Frontal cortex (tissue), 4 donors: Measurements from ENCODE around the gene POLRMT. TPM values are rescaled to one million over a fixed set of nuclear protein-coding genes. Genes with fewer than 3 reads are reported as not detected.

Experiments
- DNase-seq, 2 donors: peaks; one replicate each; pipeline ENCODE4 v3.0.0; 2012; ENCODE audit warnings: low spot score in 2 of 2
- FAIRE-seq: peaks from 2 replicates; lab custom pipeline; 2012; peaks lifted over from hg19 to GRCh38; lab: Jason Lieb, UNC
- total RNA-seq: library from RNA; depleted of rRNA; stranded (reverse); fragments of >200 nt; gene quantifications from one replicate; pipeline ENCODE4 v1.2.3, GENCODE V29; 2014
- donor health status: control.
- donor health status: control.
- donor health status: control.

POLRMT gene
- total RNA-seq, 1 donor from 2014 or later = 15.9 TPM

- no peak for DNase-seq
Measured at GRCh38 chr19:572743-573518, 60.4 kb downstream of the POLRMT start.

GRCh38 chr19:572140-572742, 61.1 kb downstream of the POLRMT start, which contains the start of gene BSG:
BSG (plus strand) TSS chr19:572596; CDS start chr19:572635, 39 bp downstream.
- peak; percentile 100 for DNase-seq

More at GRCh38 chr19:572743-573518, 60.4 kb downstream of the POLRMT start:
- no peak for FAIRE-seq

GRCh38 chr19:571566-571974, 61.8 kb downstream of the POLRMT start:
- FAIRE-seq (no peak), DNase-seq (no peak)

More at GRCh38 chr19:572140-572742, 61.1 kb downstream of the POLRMT start, which contains the start of gene BSG:
- FAIRE-seq = no peak

- FAIRE-seq (no peak), DNase-seq (no peak)
Measured at GRCh38 chr19:570937-571565, 62.3 kb downstream of the POLRMT start.

- FAIRE-seq (no peak), DNase-seq (no peak)
Measured at GRCh38 chr19:570251-570686, 63.1 kb downstream of the POLRMT start.

GRCh38 chr19:567296-567900, 65.9 kb downstream of the POLRMT start:
- FAIRE-seq (no peak), DNase-seq (no peak)

Other genes with a start within 250 kb of the POLRMT start
- gene C2CD4C, start 224.4 kb downstream of the POLRMT start, total RNA-seq = 20.8 TPM
- gene SHC2, start 172.5 kb downstream of the POLRMT start, total RNA-seq = 9.8 TPM
- 1.2 TPM for gene MADCAM1, start 137.1 kb downstream of the POLRMT start, total RNA-seq
- gene TPGS1, start 126.0 kb downstream of the POLRMT start, total RNA-seq = 26.1 TPM
- gene CDC34, start 101.8 kb downstream of the POLRMT start, total RNA-seq = 55.4 TPM
- 0.41 TPM for gene GZMM, start 89.5 kb downstream of the POLRMT start, total RNA-seq
- gene BSG, start 60.9 kb downstream of the POLRMT start, total RNA-seq = 114 TPM
- 6.1 TPM for gene HCN2, start 43.7 kb downstream of the POLRMT start, total RNA-seq
- gene FGF22, start 6.3 kb upstream of the POLRMT start, total RNA-seq = under 0.01 TPM
- 17.5 TPM for gene RNF126, start 29.7 kb upstream of the POLRMT start, total RNA-seq
- gene FSTL3, start 42.9 kb upstream of the POLRMT start, total RNA-seq = 2.0 TPM
- not detected for gene PRSS57, start 61.9 kb upstream of the POLRMT start, total RNA-seq
- gene PALM, start 75.4 kb upstream of the POLRMT start, total RNA-seq = 87.2 TPM
- gene MISP, start 117.6 kb upstream of the POLRMT start, total RNA-seq = 0.41 TPM
- 28.1 TPM for gene PTBP1, start 163.9 kb upstream of the POLRMT start, total RNA-seq
- 119 TPM for gene PLPPR3, start 188.4 kb upstream of the POLRMT start, total RNA-seq
- 0.41 TPM for gene AZU1, start 194.3 kb upstream of the POLRMT start, total RNA-seq
- 1.2 TPM for gene PRTN3, start 207.5 kb upstream of the POLRMT start, total RNA-seq
- not detected for gene ELANE, start 218.8 kb upstream of the POLRMT start, total RNA-seq
- gene CFD, start 226.1 kb upstream of the POLRMT start, total RNA-seq = 0.82 TPM